Measurements from ENCODE around the gene SCP2.

DNA sequence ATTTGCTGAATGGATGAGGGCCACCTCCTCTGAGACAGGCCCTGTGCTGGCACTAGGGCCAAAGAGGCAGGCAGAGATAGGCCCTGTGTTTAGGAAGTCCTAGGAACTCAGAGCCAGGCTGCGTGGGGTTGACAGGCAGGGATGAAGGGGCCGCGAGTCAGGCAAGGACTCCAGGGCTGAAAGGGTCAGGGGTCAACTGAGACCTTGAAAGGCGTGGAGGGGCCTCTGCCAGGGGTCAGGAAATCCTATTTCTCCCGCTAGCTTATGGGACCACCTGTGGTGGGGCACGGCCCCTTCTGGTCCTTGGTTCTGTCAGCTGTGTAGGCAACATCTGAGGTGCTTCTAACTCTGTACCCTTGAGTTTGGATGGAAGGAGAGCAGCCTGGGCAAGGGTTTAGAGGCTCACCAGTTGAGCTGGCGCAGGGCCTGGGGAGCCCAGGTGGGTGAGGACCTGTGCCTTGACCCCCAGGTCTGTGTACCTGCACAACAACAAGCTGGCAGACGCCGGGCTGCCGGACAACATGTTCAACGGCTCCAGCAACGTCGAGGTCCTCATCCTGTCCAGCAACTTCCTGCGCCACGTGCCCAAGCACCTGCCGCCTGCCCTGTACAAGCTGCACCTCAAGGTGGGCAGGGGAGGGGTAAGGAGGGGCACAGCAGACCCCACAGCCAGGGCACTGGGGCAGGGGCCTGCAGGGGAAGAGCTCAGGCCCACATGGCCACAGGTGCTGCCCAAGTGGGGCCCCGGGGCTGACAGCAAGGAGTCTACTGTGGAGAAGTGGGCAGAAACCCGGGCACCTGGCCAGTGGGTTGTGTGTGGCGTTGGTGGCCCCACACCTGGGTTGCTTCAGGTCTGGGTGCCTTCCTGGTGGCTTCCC, 149.9 kb downstream of the SCP2 start:
- TF ChIP-seq EZH2 (IDR thresholded peaks at IDR 0.05; ENCODE audit: low read length, unreplicated experiment) (no peak), EZH2phosphoT487 (IDR thresholded peaks at IDR 0.05; ENCODE audit: borderline replicate concordance, low read length) (no peak)
- TF ChIP-seq, protein P1, sequence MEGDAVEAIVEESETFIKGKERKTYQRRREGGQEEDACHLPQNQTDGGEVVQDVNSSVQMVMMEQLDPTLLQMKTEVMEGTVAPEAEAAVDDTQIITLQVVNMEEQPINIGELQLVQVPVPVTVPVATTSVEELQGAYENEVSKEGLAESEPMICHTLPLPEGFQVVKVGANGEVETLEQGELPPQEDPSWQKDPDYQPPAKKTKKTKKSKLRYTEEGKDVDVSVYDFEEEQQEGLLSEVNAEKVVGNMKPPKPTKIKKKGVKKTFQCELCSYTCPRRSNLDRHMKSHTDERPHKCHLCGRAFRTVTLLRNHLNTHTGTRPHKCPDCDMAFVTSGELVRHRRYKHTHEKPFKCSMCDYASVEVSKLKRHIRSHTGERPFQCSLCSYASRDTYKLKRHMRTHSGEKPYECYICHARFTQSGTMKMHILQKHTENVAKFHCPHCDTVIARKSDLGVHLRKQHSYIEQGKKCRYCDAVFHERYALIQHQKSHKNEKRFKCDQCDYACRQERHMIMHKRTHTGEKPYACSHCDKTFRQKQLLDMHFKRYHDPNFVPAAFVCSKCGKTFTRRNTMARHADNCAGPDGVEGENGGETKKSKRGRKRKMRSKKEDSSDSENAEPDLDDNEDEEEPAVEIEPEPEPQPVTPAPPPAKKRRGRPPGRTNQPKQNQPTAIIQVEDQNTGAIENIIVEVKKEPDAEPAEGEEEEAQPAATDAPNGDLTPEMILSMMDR (conservative IDR thresholded peaks at IDR 0.05; ENCODE audit: low read depth, low read length), result no peak

Measured in PC-3 (cell line).